K562 treated with DMSO at 1 percent for 12 hours (cell line): ENCODE data around the gene OMD. TPM values are rescaled to one million over a fixed set of nuclear protein-coding genes. Genes with fewer than 3 reads are reported as not detected.

Source experiments
- total RNA-seq: library from RNA; unstranded; fragments of 300-600 nt; gene quantifications from 2 replicates; pipeline ENCODE4 v1.2.3, GENCODE V29; 2022; ENCODE audit not compliant: insufficient read depth

The OMD gene
- total RNA-seq = not detected in 2 replicates

GRCh38 chr9:92424340-92424739 is at the start of gene OMD:
Gene OMD, minus strand, starts transcription at chr9:92424471. Its CDS starts 6,913 bp downstream, at chr9:92417558.

GRCh38 chr9:92404042-92404836 is 20.0 kb downstream of the OMD start, which contains the start of gene OGN:
Gene OGN, minus strand, starts transcription at chr9:92404578. Its CDS starts 1,171 bp downstream, at chr9:92403407.

Other genes with a start within 250 kb of the OMD start
- 84.7 and 233 TPM in 2 replicates for gene IARS1, start 130.8 kb downstream of the OMD start, total RNA-seq
- 15.1 and 37.2 TPM in 2 replicates for gene NOL8, start 99.1 kb downstream of the OMD start, total RNA-seq
- 4.1 and 9.7 TPM in 2 replicates for gene CENPP, start 98.5 kb downstream of the OMD start, total RNA-seq
- not detected in 2 replicates for gene OGN, start 19.9 kb downstream of the OMD start, total RNA-seq
- not detected in 2 replicates for gene ASPN, start 58.0 kb upstream of the OMD start, total RNA-seq
- not detected in 2 replicates for gene ECM2, start 111.5 kb upstream of the OMD start, total RNA-seq
- 3.4 and 9.7 TPM in 2 replicates for gene IPPK, start 245.7 kb upstream of the OMD start, total RNA-seq